ENCODE data around the gene HTRA1.

HTRA1 gene

DNA sequence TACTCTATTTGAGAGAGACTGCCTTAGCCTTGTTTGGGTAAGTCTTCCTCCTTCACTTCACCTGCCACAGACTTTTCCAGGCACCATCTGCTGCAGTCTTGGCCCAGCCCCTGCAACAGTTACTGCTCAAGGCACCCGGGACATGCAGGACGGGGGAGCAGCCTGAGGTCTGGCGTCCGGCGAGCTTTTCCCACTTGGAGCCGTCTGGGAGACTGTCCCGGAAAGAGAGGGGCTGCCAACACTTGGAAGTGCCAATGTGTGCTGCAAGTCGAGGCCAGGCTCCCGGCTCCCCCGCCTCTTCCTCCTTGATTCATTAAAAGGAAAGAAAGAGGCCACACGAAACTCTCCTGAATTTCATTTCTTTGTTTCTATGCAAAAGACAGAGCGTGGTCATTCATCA lies 13.7 kb downstream of the HTRA1 start:
- no peak for DNase-seq

DNA sequence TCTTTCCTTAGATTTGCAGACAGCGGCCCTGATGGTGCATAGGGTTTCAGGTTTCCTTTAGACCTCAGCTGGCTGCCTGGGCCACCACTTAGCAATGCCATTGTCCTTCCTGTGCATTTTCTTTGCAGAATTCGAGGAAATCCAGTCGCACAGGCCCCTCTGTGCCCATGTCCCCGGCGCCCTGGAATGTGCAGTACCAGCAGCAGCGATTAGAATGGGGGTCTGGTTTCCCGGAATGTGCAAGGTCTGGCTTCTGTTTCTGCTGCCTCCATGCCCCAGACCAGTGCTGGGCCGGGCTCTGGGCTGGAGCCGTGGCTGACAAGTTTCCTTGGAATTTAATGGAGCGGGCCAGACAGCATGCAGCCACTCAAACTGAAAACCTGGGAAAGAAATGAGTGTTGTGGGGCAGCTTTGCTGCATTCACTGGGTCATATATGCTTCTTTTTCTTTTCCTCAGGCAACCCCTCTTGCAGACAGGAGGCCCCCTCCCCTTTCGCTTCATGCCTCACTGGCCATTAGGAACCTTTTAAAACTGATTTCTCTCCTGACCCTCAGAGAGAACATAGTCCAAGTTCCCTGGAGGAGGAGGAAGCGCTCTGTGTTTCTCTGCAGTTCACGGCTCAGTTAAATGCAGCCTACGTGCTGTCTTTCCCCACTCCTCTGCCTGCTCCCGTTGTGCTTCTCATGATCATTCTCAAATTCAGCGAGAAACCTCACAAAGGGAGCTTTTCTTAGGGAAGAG lies 14.4 kb downstream of the HTRA1 start:
- no peak for DNase-seq

DNA sequence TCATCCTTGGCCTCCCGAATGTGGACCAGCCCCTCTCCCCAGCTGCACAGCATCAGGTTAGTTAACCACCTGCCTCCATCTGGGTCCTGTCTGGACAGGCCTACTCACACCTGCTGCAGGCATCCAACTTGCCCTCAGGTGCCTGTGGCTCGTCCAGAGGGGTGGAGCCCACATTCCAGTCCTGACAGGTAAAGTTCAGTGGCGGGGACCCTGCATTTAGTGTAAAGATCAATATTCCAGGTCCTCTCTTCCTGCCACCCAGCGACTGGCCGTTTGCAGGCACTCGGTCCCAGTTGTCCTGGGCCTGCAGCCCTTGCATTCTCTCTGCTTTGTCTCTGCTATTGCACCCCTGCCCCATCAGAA lies 15.0 kb downstream of the HTRA1 start:
- DNase-seq = no peak

DNA sequence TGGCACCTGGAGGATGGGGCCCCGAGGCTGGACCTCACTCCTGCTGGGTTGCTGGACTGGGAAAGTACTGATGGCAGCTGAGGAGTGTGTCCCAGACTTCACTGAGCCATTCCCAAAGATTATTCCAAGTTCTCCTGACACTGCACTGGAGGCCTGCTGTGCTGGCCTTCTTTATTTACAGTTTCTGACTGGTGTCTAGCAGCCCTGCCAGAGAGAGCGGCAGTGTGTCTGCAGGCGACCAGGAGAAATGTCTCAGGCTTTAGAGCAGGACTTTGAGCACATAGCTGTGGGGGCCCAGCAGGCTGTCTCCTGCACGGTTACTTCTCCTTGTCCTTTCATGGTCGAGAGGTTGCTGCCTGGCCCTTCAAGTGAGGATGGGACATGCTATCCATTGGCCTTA lies 16.1 kb downstream of the HTRA1 start:
- no peak for DNase-seq

DNA sequence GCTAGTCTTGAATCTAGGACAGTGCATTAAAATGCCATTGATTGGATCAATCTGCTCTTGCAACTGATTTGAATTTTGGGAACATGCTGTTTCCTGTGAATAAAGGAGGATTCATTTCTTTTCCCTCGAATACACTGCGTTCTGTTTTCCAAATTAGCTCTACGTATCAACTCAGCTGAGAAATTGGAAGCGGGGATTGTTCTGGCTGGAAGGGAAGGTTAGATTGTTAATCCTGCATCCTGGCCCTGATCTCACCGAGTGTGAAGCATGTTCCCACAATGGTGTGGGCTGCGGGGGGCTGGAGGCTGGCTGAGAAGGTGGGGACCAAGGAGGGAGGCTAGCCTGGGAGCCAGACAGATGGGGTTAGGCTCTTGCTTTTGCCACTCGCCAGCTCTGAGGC lies 17.6 kb downstream of the HTRA1 start:
- DNase-seq = no peak

DNA sequence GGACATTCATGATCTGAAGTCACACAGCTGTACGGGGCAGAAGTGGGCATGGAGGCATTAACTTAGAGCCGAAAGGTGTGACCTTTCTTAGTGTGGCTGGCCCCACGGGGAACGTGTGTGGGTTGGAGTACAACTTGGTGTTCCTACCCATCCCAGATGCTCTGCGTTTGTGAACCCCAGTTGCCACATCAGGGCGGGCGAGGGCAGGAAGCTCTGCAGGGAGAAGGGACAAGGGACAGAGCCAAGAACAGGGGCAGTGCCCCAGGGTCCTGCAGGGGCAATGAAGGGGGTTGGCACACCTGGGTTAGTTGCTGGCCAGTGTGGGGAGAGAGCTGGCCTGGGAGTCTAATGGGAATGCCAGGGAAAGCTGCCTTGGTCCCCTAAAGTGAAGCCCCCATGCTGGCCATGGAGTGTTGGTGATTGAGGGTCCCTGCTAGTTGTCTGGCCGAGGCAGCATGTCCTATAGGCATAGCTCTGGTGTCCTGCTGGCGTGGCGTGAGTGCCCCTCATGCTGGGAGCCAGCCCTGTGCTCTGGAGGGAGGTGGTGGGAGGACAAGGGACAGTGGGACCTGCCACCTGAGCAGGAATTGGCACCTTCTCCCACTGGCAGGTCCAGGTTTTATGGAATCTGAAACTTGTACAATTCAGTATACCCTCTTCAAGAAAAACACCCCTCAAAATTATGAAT lies 18.9 kb downstream of the HTRA1 start:
- no peak for DNase-seq

DNA sequence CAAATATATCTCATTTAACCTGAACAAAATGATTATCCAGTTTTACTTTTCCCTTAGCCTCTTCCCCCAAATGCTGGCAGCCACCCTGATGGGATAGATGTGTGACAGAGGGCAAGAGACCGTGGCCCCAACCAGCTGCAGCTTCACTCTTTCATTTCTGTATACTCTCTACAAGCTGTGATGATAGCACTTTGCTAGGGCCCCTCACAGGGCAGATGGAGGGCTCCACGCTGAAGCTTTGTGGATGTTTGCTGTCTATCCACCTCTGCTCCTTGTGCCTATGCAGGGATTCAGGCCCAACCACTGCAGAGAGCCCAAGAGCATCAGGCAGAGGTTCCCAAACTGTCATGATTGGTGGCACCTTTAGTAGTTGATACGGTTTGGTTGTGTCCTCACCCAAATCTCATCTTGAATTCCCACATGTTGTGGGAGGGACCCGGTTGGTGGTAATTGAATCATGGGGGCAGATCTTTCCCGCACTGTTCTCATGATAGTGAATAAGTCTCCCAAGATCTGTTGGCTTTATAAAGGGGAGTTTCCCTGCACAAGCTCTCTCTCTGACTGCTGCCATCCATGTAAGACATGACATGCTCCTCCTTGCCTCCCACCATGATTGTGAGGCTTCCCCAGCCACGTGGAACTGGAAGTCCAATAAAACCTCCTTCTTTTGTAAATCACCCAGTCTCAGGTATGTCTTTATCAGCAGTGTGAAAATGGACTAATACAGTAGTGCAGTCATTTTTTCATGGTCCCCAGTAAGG lies 20.1 kb downstream of the HTRA1 start:
- no peak for DNase-seq

DNA sequence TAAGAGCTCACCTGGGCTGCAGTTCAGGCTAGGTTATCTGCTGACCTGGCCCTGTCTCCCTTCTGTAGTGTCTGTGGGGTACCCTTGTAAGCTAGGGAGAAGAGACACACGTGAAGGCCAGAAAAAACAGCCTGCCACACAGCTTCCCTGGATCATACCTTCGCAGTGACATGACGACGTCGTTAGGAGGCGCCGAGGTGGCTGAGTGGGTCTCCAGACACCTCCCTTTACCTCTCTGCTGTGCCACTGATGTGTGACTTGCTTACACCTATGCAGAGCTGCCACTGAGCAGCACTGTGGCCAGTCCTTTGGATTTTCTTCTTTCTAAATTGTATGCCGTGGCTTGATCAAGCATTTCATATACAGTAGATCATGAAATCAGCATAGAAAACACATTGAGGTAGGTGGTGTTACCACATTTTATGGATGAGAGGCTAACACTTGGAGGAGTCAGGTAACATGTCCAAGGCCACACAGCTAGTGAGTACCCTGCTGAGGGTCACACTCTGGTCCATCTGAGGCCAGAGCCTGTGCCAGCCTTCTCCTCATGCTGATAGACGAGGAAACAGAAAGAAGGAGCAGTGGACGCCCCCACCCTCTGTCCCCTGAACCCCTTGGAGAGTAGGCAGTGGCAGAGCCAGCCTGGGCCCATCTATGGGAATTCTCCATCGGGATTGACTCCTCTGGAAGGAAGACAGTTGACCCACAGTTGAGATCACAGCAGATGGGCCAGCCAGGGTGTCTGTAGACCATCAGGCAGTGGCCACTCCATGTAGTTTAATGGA lies 23.1 kb downstream of the HTRA1 start:
- no peak for DNase-seq

DNA sequence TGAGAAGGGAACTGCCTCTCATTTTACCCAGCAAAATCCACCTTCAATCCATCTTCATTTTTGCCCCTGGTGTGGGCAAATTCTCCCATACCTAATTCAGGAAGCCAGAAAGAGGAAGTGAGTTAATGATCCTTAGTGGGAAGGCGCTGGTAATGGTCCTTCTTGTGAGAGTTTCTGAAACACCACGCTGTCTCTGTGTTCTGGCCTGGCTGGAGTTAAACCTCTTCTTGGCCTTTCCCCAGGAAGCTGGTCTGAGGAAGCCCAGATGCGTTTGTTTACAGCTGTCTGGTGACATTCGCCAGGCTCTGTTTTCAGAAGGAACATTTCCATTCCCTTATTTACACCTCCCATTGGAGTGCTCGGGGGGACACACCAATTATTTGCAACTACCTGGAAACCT lies 24.3 kb downstream of the HTRA1 start:
- DNase-seq = no peak

DNA sequence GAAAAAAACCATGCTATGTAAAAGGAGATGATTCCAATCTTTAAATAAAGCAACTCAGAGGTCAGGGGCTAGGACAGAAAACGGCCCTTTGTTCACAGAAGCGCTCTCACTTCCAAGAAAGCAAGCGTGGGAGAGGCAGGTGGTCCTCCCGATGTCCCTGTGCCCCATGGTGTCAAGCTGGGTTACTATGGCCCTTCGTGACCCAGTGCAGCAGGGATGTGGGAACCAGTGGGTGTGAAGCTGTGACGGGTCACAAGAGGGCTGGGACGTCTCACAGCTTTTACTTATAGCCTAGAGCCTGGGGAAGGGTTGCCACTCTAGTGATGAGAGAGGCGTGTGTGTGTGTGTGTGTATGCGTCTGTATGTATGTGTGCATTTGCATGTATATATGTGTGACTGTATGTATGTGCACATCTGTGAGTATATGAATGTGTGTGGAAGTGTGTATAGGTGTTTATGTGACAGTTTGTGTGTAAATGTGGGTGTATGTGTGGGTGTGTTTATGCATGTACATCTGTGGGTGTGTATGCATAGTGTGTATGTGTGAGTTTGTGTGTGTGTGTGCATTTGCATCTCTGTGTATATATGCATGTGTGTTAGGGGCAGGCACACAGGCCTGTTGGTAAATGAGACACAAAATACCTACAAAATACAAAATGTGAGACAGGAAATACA lies 25.2 kb downstream of the HTRA1 start:
- DNase-seq = no peak

DNA sequence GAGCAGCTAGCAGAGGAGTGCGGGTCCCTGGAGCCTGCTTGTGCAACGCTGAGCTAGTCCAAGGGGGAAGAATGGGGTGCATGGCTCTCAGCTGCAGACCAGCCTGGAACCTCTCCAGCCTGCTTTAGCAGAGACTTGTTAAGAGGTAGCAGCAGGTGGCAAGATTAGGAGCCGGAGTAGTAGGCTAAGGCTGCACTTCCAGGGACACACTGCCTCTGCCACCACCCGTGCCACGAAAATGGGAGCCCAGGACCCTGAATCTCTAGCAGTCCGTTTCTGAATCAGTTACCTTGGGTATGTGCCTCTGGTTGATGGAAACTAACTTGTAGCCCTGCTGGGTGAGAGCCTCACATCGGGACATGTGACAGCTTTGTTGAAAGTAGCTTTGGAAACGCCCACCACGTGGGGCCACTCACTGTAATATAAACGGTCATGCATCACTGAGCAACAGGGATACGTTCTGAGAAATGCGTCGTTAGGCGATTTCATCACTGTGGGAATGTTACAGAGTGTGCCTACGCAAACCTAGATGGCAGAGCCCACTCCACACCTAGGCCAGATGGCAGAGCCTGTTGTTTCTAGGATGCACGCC lies 25.9 kb downstream of the HTRA1 start:
- peak; percentile 57 for DNase-seq

DNA sequence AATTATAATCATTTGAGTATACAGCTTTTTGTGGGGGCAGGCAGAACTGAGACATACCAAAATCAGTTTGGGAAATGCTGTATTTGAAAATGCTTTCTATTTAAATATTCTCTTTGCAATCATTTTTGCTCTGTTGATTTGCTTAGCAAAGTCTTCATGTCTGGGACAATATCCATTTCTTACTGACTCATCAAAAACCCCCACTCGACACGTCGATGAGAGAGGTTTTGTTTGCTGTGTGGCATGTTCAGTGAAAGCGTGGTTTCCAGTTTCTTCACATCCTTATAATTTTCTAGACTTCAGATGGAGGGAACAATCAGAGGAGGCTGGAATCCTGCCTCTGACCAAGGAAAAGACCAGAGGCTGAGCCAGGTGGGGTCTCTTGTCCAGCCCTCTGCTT lies 28.9 kb downstream of the HTRA1 start:
- no peak for DNase-seq

DNA sequence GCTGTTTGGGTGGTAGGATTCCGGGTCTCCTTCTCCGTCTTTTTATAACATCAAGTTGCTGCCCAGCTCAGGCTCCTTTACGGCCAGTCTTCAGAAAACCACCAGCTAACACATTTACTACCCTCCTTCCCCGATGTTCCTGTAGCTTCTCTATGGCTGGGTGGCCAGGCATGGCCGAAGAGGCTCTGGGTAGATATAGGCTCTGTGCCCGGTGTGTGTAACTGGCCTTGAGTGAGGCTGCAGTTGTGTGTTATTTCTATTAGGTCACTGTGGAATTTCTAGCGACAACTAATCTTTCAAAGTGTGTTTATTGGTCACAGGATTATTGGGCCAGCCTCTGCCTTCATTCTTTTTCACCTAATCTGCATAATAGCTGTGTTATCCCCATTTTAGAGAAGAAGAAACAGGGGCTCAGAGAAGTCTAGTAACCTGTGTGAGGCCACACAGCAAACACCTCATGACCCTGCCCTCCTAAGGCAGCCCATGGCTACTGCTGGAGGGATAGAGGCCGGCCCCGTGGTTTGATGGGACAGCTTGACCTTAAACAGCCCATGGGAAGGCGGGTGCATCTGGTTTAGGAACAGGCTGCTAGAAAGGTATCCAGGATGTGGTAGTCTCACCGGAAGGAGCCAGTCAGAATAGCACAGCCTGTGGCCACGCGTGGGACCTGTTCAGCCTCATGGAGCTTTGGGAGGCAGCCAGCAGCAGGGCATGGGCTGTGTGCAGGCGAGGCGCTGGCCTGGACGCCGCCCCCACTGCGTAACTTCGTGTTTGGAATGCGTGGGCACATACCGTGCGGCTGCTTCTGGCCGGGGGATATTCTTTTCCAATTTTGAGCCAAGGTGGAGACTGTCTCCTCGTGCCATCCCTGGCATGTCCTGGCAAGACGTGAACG lies 29.7 kb downstream of the HTRA1 start:
- DNase-seq = no peak

DNA sequence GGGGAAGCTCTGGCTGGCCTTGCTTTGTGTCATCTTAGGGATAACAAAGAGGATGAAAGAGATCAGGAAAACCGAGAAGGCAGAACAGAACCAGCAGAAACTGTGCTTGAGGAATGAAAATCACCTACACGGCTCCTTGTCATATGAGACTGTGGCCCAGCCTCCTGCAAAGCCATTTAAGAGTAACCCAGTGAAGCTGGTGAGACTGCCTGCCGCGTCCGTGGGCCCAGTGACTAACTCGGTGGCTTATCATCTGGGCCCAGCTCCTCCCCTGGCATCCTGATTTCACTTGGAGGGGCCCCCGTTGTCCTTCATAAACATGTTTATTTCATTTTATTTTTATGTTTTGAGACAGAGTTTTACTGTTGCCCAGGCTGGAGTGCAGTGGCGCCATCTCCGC lies 30.7 kb downstream of the HTRA1 start:
- no peak for DNase-seq

DNA sequence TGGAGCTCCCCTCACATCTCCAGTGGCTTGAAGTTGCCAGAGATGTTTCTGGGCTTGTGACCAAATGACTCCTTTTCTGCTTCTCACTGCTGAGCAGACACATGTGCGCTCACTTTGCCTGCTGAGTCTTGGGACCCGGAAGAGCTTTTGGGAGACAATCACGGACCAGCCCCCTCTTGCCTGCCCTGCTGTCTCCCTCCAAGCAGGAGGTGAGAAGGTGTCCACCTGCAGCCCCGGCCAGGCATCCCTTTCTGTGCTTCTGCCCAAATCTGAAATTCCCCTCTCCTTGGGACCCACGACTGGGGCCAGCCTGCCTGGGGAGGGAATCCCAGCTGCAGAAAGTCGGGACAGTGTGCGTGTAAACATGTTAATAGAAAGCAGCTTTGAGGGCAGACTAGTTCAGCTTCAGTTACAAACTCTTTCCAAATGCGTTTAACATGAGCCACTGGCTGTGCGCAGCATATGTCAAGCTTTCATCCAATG lies 31.7 kb downstream of the HTRA1 start:
- no peak for DNase-seq

DNA sequence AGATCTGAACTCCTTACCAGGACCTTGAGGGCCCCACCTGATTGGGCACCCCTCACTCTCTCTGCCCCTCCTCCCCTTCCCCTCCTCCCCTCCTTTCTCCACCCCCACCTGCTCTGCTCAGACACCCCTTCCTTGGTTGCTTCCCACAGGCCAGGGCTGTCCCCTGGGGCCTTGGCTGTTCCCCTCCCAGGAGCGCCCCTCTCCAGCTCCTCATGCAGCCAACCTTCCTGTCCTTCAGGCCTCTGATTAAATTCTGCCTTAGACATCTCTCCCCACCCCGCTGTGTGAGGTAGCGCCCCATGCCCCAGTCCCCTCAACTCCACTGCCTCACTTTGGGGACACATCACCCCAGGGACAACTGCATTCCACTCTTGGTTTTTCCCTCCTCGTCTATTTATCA lies 32.4 kb downstream of the HTRA1 start:
- no peak for DNase-seq

DNA sequence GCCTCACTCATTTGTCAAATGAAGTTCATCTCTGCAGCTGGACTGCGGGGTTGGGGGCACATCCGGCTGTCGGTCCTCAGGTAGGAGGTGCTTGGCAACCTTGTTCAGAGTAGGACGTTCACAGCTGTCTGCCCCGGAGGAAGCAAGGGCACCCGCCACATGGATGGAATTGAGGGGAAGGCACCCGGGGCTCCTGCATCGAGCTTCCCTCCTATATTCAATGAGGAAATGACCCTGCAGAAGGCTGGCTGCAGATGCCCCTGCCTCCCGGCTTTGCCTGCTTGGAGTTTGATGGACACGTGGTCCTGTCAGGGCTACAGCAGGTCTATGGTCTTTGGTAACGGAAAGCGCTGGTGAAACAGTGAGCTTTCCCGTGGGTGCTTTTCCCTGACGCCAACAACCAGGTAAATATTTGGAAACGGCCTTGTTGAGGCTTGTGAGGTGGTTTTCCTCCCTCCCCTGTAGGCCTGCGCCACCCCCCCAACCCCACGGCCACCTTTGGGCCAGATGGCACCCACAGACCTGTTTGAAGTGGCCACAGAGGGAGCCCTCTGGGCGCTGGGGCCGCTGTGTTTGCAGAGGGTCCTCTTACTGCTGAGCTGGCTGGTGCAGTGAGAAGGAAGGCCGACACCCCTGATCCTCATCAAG lies 32.9 kb downstream of the HTRA1 start:
- no peak for DNase-seq

DNA sequence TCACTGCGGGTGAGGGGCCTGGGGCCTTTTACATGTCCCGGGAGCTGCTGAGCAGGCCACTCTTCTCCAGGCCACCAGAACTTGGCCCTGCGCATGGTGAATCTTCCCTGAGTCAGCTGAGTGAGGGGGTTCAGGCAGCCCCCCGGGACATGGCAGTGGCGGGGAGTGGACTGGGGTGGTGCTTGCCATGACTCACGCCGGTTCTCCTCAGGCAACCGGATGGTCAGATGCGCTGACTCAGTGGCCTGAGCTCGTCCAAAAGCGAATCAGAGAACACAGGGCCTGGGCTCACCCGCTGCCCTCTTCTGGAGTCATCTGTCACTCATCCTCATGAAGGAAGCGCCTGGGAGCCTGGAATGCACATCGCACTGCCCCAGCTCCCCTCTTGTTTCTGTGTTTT lies 33.5 kb downstream of the HTRA1 start:
- DNase-seq = no peak

DNA sequence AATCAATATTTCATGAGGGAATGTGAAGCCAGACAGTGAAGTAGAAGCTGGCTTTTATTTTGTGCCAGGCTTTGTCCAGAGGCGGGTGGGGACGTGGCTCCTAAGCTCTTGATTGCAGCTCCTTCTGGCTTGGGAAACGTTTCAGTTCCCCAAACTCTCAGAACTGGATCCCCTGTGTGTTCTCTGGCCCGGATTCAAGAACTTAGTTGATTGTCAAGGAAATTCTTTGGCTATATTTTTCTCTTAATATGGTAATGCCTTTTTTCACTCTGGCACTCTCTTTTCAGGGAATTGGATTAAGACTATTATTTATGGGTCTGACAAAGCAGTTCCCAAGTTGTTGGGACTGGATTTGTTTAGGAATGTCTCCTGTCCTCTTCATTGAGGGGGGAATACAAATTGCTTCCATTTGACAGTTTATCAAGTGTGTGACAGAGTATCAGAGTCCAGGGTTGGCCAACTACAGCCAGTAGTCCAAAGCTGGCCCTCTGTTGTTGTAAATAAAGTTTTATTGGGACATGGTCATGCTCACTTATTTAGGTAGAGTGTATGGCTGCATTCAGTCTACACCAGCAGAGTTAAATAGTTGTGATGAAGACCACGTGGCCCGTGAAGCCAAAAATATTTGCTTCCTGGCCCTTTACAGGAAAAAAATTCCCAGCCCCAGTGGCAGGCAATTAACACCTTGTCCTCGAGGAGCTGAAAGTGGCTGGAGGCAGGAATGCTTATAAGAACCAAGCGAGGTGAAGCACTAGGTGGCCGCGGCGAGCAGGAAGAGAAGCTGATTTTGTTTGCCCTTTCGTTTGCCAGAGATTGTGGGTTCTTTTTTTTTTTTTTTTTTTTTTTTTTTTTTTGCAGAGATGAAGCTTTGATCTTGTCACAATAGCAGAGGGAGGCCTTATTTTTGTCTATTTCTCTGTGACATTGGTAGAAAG lies 34.3 kb downstream of the HTRA1 start:
- DNase-seq = no peak

Measured in NCI-H1105 (cell line).